Brain microvascular endothelial cell (primary cell): ENCODE data around the gene POGK.

Source experiments
- DNase-seq: peaks from one replicate; pipeline ENCODE4 v3.0.0-alpha.2; 2020
- H3K27ac ChIP-seq: fragments of 250-450 bp; sonication (Bioruptor Pico); 2 replicates; pipeline ENCODE4 v1.5.1; 2020; ENCODE audit warnings: mild to moderate bottlenecking, moderate library complexity
- H3K27me3 ChIP-seq: fragments of 250-450 bp; sonication (Bioruptor Pico); replicated peaks from 2 replicates; pipeline ENCODE4 v1.5.1; 2020; ENCODE audit warnings: mild to moderate bottlenecking
- H3K36me3 ChIP-seq: fragments of 250-450 bp; sonication (Bioruptor Pico); replicated peaks from 2 replicates; pipeline ENCODE4 v1.5.1; 2020; ENCODE audit warnings: mild to moderate bottlenecking
- H3K4me3 ChIP-seq: 2 replicates; pipeline ENCODE4 v1.5.1; 2011; ENCODE audit warnings: low read depth, mild to moderate bottlenecking, control low read depth, low read length, moderate library complexity
- in situ Hi-C: cut with HindIII; loops from 2 replicates; pipeline ENCODE4 v1.10.0; 2017; ENCODE audit warnings: low sequenced_read_pairs, low pct_ligation_motif_present
- TF ChIP-seq, protein P1 (sequence below): IDR thresholded peaks from 2 replicates; pipeline ENCODE4 v1.5.1; 2011; ENCODE audit warnings: low read depth, mild to moderate bottlenecking, moderate library complexity, low read length, control low read depth, inconsistent platforms; ENCODE audit errors: missing control alignments

The POGK gene

DNA sequence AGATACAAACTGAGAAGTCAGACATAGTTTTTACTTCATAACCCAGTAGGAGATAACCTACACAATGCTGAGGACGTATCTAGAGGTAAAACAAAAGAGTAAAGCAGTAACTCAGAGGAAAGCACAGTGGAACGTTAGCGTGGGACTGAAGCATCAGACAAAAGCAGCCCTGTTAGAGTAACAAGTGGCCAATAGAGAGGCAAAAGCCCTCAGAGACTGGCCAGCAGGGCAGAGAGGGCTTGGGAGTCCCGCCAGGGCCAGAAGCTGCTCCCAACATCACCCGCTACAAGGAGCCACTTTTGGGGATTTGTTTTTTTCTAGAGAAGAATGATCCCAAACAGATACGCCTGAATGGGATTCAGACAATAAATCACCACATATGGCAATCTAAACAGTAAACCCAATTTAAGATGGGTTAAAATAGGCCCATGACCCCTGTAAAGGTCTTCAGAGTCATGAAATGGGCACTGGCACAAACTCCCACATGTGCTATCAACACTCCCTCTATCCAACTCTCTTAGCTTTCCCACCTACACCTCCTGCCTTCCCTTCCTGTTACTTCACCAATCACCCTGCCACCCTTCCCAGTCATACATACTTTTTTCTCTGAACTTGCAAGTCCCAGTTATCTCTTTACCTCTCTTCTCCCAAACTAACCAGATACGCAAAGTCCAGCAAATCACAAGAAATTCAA lies 19.6 kb downstream of the POGK start:
- no peak for DNase-seq
- Histone ChIP-seq H3K36me3 (peaks cover 16% of the 10 kb centered on the region), H3K27me3 (no peaks in the 10 kb centered on the region), H3K27ac (no peak overlapping the region), H3K4me3 (no peak overlapping the region)
- TF ChIP-seq, protein P1, sequence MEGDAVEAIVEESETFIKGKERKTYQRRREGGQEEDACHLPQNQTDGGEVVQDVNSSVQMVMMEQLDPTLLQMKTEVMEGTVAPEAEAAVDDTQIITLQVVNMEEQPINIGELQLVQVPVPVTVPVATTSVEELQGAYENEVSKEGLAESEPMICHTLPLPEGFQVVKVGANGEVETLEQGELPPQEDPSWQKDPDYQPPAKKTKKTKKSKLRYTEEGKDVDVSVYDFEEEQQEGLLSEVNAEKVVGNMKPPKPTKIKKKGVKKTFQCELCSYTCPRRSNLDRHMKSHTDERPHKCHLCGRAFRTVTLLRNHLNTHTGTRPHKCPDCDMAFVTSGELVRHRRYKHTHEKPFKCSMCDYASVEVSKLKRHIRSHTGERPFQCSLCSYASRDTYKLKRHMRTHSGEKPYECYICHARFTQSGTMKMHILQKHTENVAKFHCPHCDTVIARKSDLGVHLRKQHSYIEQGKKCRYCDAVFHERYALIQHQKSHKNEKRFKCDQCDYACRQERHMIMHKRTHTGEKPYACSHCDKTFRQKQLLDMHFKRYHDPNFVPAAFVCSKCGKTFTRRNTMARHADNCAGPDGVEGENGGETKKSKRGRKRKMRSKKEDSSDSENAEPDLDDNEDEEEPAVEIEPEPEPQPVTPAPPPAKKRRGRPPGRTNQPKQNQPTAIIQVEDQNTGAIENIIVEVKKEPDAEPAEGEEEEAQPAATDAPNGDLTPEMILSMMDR, result no peak
- in situ Hi-C loops, result no loop called here

DNA sequence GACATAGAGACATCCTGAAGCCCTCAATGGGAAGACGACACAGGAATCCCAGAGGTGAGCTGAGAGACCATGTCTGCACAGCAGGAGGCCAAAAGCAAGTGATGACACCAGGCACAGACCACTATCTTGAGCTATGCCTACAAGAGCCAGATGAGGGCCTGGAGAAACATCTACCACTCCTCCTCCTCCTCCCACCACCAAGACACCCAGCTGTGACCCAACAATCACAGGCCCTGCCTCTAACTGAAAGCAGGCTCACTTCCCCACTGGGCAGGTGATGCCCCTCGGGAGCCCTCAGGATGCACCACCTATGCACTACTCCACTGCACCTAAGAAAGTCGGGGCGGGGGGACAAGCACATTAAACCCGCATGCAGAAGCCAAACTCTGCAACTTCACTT lies 20.3 kb downstream of the POGK start:
- H3K4me3 ChIP-seq, result no peak overlapping the region
- peaks cover 11% of the 10 kb centered on the region for H3K36me3 ChIP-seq
- H3K27ac ChIP-seq, result no peak overlapping the region
- no peaks in the 10 kb centered on the region for H3K27me3 ChIP-seq
- DNase-seq, result no peak
- in situ Hi-C loops, result no loop called here
- TF ChIP-seq, protein P1, result no peak

DNA sequence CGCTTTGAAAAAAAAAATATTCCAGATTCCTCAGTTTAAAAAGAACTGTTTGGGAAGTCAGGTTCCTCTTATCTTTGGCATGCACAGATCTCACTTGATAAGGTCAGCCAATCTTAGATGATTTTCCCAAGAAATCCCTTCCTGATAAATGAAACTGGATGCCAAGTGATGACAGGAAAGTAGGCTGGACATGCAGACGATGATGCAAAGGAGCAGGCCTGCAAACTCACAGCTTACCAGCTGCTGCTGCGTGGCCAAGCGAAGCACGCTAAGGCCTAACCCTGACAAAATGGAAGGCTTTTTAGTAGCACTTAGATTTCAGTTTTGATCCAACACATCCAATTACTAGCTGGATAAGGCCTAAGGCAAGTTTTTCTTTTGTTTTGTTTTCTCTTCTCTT lies 26.7 kb downstream of the POGK start:
- Histone ChIP-seq H3K27ac (no peak overlapping the region), H3K4me3 (no peak overlapping the region), H3K27me3 (no peaks in the 10 kb centered on the region), H3K36me3 (peaks cover 3% of the 10 kb centered on the region)
- in situ Hi-C loops, result no loop called here
- DNase-seq, result peak; percentile 29
- TF ChIP-seq, protein P1, result no peak

DNA sequence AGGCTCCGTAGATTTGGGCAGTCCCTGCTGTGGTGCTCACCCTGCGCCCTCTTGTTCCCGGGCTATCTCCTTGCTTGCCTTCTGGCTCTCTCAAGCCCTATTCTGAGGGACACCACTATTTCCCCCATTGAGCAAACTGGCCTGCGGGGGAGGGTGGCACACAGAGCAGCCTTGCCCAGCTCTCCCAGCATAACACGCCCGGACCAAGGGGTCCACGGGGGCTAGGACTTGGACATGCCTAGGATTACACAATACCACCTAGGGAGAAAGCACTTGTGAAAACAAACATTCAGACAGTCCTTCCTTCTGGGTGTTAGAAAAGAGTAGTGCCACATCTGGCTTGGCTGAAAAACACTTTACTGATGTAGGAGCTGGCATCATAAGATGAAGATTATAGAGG lies 29.4 kb downstream of the POGK start:
- Histone ChIP-seq H3K27me3 (no peaks in the 10 kb centered on the region), H3K4me3 (no peak overlapping the region), H3K27ac (no peak overlapping the region), H3K36me3 (peaks cover 3% of the 10 kb centered on the region)
- in situ Hi-C loops, result no loop called here
- no peak for DNase-seq
- TF ChIP-seq, protein P1, result no peak

DNA sequence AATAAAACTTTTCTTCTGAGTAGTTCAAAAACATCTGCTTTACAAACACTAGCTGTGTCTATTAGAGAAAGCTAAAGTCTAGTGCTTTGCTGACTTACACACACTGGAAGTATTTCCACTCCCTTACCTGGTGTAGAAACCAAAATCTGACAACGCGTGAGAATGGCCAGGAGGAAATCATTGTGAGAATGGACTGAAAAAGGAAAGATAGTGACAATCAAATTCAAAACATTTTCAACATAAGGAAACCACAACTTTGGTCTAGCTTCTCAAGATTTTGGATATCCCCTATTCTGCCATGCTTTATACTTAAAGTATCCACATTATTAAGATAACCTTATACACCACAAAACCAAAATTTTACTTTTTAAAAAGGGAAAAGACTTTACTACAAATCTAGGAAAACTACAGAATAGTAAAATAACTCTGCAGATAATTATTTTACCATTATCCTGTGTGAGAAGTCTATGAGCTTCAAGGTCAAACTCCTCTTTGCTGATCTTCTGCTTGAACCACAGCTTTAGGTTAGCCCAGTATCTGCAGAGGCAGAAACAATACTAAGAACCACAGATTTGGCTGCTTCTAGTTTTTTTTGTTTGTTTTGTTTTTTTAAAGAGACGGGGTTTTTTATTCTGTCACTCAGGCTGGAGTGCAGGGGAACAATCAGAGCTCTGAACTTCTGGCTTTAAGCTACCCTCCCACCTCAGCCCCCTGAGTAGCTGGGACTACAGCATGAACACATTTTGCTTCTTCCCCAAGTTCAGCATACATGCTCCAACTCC lies 30.2 kb downstream of the POGK start:
- TF ChIP-seq, protein P1, result no peak
- Histone ChIP-seq H3K27ac (no peak overlapping the region), H3K27me3 (no peaks in the 10 kb centered on the region), H3K36me3 (peaks cover 3% of the 10 kb centered on the region), H3K4me3 (no peak overlapping the region)
- in situ Hi-C loops, result no loop called here
- DNase-seq, result no peak
